HG02884 (cell line): ENCODE results near the gene MAFB.

Source experiments
- ATAC-seq: cut with Tn5 transposase; IDR thresholded peaks from one replicate; pipeline ENCODE4 v1.9.1; 2021; ENCODE audit warnings: mild to moderate bottlenecking, moderate library complexity; ENCODE audit not compliant: unreplicated experiment

The MAFB gene

DNA sequence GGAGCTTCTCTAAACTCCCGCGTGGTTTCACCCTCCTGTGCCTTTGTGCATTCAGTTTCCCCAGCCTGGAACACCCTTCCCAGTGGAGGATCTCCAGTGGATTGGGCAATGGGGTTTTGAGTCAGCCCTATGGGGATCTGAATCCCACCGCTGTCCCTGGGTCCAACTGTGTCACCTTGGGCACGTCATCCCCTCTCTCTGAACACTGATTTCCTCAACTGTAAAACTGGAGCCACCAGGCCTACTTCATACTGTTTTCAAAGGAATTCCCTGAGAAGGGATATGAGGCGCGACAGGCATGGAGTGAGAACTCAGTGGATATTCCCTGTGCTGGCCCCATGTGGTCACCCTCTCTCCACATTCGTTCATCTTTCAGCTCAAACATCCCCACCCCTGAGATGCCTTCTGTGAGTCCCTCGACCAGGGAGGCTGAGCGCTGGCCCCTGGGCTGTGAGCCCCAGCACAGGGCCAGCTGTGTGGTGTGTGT lies 25.7 kb downstream of the MAFB start:
- no peak for ATAC-seq

DNA sequence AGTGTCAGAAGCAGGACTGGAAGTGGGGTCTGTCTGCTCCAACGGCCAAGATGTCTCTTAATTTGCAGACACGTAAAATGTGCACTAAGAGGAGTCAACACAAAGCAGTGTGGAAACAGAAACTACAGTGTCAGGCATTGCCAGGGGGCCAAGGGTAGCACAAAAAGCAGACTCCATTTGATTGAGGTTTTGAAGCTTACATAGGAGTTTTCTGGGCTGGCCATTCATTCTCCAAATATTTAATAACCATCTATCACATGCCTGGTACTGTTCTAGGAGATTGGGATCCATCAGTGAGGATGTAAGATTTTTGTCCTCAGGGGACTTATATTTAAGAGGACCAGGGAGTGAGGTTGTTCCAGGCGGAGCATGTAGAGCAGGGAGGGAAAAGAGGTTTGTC lies 29.5 kb downstream of the MAFB start:
- no peak for ATAC-seq

DNA sequence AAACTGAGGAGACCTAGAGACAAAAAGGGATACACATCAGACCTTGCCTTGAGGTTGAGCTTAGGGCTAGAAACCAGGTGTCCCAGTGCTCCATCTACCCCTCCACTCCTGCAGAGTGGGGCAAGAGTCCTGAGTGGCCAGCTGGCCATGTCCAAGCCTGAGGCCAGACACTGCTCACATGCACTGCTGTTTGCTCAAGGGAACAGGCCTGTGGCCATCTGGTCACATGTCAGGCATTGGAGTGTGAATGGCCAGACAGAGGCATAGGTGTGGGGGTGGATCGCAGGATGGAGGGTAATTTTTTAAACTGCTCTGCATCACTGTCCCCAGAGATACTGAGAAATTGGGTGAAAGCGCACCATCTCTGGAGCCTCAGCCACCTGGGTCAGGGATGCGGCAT lies 30.5 kb downstream of the MAFB start:
- no peak for ATAC-seq

DNA sequence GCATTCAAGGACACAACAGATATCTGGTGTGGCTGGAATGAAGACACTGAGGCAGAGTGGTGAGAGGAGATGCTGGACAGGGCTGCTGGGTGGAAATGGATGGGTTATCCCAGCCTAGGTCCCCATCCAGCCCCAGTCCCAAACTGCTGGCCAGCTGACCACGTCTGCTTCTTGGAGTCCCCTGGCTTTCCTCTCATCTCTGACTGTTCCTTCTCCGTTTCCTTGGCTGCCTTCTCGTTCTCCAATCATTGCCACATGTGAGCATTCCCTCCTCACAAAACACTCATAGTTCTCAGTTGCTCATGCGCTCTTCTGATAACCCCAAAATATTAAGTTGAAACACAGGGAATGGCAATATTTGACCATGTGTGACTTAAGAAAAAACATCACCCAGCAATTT lies 31.5 kb downstream of the MAFB start:
- ATAC-seq: no peak

DNA sequence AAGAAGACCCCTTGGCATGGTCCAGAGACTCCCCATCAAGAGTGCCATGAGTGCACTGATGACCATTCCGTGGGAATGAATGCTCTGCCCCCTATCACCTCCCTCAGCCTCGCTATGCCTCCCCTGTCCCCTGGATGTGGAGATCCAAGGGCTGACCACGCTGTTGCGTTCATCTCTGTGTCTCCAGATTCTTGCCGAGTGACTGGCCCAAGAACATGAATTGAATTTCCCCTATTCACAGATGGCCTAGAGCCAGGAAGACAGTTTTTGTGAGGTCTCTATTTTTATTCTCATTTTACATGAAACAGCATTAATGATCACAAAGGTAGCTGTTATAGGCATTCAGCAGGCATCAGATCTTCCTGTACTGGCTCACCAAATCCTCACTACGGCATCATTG lies 33.6 kb downstream of the MAFB start:
- ATAC-seq: no peak

DNA sequence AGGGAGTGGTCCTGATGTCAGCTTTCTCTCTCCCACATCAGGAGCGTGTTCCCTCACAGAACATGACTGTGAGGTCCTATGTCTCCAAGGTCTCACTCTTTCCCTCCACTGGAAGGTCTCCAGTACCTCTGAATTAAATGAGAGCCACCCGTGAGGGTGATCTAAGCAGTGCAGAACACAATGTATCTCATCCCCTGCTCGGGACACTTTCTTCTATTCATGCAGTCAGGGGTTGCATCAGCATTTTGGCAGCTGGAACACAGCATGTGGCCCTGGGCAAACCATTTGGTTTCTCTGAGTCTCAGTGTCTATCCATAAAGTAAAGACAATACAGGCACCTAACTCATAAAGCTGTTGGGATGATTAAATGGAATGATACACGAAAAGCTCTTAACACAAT lies 34.2 kb downstream of the MAFB start:
- ATAC-seq: no peak

DNA sequence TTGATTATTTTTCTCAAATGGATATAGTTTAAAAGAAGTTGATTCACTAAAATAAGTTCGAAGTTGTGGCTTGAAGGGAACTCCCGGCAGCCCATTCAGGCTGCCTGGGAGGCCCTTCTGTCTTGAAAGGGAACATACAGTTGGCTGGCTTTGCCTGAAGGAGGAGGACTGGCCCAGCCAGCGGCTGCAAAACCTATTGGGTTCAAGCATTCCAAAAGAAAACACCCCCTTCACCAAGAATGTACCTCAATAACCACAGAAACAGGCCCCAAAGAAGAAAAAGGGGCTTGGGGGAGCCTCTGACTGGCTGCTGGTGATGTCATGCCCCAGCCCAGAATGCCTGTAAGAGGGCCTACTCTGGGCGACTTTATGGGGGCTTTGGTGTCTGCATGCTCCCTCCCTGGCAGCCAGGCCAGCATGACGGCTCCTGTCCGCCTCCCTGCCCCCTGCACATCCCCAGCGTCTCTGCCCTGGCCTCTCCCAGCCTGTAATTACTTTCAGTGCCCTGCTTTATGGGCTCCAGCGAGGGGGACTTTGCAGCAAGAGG lies 36.5 kb downstream of the MAFB start:
- no peak for ATAC-seq

DNA sequence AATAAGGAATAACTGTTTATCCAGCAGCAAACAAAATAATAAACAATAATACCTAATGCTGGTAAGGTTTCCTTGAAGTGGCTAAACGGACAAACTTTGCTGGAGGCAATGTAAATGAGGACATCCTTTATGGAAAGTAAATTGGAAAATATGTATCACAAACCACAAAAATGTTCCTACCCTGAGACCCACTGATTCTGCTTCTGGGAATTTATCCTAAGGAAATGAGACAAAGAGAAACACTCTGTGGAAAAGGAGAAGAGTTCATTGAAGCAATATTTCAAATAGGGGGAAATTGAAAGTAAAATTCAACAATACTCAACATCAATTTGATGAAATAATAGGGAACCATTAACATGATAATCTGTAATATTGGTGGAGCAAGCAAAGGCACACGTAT lies 37.9 kb downstream of the MAFB start:
- ATAC-seq: no peak

DNA sequence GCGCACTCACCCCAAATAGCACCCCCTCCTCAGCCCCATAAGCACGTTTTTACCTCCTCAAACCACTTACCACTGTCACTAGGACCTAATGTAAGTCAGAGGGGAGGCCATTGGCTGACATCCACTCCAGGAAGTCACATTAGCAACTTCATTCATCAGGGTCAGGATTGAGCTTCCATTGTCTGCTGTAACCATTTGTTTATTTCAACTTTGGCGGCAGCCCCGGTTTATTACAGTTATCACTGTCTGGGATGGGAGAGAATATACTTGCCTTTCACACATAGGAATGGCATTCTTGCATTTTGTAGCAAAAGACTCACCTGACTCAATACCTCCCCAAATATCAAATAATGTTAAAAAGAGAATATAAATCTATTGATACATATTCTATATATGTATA lies 38.3 kb downstream of the MAFB start:
- ATAC-seq: no peak

DNA sequence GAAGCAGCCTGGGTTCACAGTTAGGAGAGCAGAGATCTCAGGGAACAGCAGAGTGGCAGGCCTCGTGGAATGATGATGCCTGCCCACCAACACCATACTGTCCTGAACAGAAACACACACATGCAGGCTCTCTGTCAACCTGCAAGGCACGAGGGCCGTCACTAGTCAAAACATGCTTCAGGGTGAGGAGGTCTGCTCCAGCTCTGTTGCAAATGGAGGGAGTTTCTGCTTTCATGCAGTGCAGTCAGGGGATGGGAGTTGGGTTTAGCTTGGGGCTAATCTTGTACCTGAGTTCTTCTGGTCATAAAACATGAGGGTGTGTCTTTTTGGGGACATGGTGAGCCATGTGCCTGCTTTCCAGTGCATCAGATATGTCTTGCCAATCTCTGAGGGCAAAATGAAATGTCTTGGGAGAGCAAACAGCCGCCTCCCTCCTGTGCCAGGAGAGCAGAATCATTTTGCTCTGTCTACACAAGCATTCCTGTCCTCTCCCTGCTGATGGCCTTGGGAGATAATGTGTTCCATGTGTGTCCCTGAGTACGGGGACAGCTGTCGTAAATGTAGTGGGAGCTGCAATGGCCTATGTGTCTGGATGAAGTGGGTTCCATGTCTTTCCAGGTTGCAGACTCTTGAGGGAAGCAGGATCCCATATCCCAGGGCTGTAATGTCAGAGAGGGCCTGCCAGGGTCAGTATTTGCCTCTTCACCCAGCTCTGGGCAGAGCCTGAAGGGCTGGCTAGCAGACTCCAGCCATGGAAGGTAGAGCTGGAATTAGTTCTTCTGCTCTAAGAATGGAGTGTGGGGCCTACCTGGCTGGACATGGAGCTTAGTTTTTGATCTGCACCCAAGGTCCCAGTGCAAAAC lies 40.6 kb downstream of the MAFB start:
- no peak for ATAC-seq

DNA sequence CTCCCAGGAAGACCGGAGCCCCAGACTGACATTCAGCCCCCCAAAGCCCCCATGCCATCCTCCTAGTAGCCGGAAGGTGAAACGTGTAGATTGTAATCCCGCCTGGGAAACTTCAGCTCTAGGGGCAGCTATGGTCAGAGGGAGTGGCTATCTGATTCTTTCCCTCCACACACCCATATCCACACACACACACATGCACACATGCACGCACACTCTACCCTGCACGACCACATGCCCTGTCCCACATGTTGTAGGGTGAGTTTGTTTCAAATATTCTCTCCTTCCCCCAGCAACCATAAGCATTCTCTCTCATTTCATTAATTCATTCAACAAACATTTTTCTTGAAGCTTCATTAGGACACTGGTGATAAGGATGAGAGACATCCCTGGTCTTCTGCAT lies 42.2 kb downstream of the MAFB start:
- ATAC-seq: no peak

DNA sequence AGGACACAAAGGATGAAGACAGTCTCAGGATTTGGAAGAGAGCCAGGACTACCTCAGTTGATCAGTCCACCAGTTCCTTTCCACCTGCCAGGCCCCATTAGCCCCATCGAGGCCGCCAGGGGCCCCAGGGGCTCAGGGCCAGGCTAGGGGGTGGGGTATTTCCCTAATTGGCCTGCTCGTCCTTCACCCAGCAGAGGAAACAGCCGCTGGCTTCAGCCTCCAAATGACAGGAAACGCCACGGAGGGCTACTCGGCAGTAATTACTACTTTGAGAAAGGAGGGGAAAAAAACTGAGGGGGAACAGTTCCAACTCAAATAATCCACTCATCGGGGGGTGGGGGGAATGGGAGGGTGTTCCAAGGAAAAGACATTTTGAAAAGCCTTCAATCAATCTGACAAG lies 42.7 kb downstream of the MAFB start:
- no peak for ATAC-seq

DNA sequence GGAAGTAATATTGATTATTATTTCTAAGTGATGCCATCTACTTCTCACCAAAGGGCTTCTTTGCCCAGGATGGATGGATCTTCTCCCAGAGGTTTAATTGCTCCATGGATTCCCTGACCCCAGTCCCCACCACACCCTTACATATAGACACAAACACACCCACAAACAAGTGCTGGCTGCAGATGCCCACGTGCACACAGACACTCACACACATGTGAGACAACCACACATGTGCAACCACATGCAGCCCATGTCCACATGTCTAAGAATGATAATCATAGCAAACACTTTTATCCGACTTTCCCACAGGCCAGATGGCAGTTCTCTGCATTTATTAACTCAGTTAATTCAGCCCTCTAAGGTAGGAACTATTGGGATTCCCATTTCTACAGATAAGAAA lies 44.2 kb downstream of the MAFB start:
- ATAC-seq: no peak

DNA sequence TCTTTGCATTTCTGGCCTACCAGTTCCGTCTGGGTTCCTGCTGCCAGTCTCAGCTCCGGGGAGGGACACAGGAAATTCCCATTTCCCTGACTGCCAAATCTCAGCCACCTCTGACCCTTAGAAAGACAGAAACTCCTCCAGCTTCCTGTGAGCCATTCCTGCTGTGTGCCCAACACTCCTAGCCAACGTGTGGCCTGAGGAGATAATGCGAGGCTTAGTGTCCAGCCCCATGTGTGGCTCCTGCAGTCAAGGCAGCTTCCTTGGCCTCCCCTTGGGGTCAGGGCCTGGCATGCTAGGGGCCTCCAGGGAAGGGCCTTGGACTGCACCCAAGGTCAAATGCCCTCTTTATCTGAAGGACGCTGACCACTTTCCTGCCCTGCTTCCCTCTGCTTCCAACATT lies 45.1 kb downstream of the MAFB start:
- ATAC-seq: no peak

DNA sequence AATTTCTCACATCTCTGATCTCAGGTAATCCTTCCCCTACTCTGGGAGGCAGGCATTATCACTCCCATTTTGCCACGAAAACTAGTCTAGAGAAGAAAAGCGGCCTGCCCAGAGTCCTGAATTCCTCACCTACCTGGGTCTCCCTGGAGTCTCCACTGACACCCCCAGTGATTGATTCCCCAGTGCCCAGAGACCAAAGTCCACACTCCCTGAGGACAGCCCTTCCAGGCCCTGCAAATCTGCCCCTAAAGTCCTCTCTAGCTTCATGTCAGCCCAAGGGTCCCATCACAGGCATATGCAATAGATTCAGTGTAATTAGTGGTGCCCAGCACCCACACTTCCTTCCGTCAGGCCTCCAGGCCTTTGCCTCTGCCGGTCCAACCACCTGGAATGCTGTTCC lies 47.2 kb downstream of the MAFB start:
- ATAC-seq: no peak

DNA sequence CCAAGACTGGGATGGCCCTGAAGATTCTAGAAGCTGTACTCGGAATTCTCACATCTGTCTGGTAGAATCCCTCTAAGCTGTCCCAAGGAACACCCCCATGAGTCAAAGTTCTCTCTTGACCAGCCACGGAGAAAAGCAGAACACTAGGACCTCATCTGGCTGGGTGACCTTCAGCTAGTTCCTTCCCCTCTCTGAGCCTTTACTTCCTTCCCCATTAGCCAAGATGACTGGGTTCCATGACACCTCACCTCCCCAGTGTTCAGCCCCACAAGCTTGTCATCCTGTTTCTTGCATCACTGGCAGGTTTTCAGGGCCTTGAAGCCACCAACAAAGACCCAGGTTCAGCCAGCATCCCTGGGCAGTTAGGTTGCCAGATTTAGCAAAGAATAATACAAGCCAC lies 47.8 kb downstream of the MAFB start:
- ATAC-seq: no peak

DNA sequence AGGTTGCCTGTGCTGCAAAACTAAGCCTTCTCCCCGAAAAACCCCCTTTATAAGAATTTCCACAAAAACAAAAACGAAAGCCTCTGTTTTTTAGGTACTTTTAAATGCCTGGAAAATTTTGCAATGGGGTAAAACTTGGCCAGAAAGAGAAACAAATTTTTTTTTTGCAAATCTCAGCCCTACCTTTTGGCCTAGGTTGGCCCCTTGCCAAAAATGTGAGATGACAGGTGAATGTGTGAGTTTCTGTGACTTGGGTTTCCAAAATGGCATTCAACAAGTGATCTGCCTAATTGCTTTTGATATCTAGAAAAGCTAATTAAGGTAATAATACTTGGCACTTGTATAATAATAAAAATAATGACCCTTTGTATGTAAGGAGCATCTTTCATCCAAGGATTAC lies 48.4 kb downstream of the MAFB start:
- ATAC-seq: no peak

DNA sequence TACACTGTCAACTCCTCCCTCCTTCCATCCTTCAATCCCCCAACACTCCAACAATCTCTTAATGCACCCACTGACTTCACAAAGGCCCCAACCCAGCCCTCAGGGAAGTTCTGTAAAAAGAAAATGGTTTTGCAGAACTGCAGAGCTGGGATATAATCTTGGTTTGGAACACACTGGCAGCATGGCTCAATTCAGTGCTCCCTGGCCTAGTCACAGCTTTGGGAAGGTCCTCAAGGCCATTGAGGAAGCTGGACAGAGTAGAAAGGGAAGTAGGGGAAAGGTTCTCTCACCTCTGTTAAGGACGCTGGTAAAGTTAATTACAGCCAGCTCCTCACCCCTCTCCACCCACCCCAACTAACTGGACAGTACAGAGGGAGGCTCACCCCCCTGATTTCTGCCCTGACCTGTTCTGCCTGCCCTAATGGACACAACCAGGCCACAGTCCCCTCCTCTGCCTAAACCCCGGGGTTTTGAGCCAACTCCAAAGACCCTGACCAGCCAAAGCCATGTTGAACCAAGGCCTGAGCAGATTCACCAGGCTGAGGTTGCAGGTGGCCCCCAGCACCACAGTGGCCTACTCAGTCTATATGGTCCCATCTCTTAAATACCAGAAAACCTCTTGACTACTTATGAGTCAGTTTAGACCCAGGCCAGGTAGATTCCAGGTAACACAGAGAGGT lies 49.2 kb downstream of the MAFB start:
- no peak for ATAC-seq

DNA sequence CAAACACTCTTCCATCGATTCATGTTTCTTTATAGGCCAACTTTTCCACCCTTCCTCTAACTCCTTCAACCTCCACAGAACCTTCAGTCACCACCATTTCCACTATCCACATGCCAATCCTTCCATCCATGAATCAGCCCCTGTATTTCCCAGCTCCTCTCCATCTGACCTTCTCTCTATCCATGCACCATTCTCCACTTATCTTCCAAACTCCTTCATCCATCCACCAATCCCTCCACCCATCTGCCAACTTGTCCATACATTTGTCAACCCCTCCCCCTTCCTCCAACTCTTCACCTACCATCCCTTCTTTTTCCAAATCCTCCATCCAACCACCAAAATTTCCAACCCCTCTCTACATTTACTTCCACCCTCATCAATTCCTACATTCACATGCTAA lies 49.9 kb downstream of the MAFB start:
- ATAC-seq: no peak

DNA sequence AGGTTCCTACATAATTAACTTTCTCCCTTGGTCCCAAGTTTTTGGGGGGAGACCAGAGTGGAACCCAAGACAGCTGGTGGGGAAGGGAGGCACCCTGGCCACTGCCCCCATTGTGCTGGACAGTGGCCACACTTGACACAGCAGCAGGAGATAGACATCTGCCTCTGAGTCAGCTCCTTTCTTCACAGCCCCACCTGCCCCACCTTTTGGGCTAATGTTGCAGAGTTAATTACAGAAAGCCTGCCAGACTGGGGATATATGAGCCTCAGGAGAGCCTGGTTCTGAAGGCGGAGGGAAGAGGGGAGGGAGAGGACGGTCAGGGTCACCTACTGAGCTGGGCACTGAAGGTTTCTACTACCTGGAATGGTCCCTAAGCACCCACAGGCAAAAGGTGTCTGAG lies 50.6 kb downstream of the MAFB start:
- no peak for ATAC-seq

DNA sequence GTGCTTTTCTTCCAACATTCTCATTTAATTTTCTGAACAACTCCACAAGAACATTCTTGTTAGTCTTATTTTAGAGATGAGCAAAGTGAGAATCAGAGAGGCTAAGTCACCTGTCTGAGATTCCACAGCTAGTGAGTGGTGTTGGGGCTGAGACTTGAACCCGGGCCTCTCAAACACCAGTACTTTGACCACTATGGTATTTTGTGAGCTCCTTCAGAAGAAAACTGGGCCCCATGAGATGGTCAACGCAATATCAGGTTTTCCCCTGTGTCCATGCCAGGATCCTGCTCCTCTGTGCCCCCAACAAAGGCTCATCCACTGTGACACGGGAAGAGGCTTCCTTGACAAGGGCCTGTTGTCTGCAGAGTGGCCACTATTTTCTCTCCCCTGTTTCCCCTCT lies 51.9 kb downstream of the MAFB start:
- ATAC-seq: no peak

DNA sequence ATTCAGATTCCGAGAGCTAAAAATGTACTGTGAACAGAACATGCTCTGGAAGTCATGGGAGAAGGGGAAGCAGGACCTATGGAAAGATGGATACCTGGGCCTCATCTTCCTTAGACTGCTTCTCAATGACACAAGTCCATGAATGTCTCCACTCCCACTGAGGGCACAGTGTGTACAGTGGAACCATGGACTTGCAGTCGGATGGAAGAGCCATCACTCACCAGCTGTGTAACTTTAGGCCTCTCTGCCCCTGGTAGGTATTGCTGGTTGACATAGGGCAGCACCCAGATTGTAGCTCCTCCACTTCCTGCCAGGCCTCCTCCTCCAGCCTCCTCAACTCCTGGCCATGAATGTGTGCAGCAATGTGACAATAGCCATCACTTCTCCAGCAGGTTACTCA lies 52.5 kb downstream of the MAFB start:
- no peak for ATAC-seq
